Stimulated activated CD4-positive, alpha-beta T cell treated with anti-CD3 and anti-CD28 coated beads, Interleukin-4, amount 100 ng/mL, for 48 hours (primary cell): Measurements from ENCODE around the gene IRF3.

Experiments used
- DNase-seq, 2 donors: peaks; one replicate each; pipeline ENCODE4 v3.0.0-alpha.2; 2020; ENCODE audit warnings: low read depth in 2 of 2

Gene IRF3

DNA sequence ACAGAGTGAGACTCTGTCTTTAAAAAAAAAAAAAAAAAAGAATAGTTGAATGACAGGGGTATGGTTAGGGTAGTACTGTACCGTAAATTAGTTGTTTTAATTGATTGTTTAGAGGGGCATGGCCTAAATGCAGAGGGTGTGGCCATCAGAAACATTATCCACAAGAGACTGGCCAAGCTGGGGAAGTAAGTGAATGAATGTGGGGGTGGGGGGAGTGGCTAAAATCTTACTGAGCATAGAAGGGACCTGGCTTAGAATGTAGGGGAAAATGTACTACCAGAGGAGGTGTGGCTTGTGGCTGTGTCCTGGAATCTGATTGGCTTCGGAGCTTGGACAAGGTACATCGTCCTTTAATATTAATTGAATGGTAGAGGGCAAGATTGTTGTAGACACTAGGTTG lies 3.9 kb upstream of the IRF3 start:
- DNase-seq = no peak

- no peak for DNase-seq
Measured at GRCh38 chr19:49667473-49667872, 1.8 kb upstream of the IRF3 start.

GRCh38 chr19:49666120-49666444 lies 425 bp upstream of the IRF3 start:
- DNase-seq = no peak

DNA sequence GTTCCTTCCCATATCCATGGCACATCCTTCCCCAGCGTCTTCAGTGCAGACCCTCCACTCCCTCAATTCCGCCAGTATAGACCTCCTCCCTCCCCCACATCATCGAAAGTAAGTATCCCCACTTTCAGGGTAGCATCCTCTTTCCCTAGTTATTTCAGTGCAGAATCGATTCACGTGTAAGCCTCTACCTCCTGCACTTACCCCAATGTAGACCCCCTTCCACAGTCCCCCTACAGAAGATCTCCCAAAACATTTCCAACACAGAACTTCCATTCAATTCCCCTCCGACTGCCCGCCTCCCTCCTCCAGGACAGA lies 664 bp downstream of the IRF3 start:
- no peak for DNase-seq

DNA sequence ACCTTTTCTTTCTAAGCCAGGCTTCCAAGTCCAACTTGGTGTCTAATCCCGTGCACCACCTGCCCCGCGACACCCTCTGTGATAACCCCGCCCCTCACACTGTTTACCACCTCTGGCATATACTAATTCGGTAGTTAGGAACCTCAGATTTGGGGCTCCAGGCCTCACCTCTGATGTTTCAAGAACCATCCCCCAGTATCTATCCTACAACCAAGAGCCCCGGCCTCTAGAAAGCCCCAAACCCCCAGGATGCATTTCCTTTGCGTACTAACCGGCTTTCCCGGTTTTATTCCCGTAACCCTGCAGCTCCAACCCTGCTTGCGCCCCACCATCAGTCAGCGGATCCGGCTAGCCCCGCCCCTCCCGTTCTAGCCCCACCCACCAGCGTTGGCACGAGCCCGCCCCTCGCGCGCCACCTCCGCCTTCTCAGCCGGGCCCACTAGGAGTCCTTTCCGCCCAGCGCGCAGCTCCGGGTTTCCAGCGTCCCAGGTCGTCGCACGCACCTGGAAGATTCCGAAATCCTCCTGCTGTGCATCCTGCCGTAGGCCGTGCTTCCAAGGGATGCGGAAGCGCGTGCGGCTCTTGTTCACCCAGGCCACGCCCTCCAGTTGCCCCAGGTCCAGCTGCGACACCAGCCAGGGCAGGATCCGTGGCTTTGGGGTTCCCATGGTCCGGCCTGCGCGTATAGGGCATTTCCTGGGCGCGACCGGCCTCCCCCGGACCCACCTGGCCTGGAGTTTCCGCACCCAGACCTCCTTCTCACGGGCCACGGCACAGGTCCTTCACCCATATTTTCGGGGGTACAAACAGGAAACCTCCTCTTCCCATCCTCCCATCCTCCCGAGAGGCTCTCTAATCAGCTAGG lies 1.3 kb downstream of the IRF3 start:
- peak; percentile 92 to 97 for DNase-seq

DNA sequence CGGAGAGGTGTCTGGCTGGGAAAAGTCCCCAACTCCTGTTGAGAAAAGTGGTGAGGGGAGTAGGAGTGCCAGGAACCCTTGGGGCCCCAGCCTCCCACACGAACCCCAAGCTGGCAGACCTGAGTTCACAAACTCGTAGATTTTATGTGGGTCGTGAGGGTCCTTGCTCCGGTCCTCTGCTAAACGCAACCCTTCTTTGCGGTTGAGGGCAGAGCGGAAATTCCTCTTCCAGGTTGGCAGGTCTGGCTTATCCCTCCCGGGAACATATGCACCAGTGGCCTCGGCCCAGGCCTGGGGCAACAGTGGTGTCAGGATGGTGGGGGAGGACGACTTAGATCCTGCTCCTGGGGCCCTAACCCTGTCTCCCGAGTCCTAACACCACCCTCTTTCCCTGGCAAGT lies 2.4 kb downstream of the IRF3 start:
- no peak for DNase-seq

- DNase-seq = no peak
Measured at GRCh38 chr19:49662011-49662410, 3.6 kb downstream of the IRF3 start.

DNA sequence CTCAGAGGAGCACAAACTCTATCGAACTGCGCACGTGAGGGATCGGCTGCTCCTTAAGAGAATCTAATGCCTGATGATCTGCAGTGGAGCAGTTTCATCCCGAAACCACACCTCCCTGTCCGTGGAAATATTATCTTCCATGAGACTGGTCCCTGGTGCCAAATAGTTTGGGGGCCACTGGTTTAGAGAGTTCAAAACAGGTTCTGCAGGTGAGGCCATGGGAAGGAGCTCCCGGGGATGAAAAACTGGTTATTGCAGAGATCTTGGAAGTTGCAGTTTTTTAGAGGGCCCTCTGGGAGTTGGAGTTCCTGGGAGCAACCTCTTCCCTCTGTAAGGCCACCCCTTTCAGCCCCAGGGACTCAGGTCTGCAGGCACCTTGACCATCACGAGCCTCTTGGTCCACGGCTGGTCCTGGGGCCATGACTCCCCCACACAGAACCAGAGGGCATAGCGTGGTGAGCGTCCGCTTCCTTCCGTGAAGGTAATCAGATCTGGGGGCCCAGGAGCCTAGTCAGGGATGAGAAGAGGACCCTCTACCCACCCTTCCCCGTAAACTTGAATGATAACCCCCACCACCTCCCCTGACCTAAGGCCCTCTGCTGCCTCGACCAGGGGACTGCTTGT lies 5.2 kb downstream of the IRF3 start:
- DNase-seq = no peak

DNA sequence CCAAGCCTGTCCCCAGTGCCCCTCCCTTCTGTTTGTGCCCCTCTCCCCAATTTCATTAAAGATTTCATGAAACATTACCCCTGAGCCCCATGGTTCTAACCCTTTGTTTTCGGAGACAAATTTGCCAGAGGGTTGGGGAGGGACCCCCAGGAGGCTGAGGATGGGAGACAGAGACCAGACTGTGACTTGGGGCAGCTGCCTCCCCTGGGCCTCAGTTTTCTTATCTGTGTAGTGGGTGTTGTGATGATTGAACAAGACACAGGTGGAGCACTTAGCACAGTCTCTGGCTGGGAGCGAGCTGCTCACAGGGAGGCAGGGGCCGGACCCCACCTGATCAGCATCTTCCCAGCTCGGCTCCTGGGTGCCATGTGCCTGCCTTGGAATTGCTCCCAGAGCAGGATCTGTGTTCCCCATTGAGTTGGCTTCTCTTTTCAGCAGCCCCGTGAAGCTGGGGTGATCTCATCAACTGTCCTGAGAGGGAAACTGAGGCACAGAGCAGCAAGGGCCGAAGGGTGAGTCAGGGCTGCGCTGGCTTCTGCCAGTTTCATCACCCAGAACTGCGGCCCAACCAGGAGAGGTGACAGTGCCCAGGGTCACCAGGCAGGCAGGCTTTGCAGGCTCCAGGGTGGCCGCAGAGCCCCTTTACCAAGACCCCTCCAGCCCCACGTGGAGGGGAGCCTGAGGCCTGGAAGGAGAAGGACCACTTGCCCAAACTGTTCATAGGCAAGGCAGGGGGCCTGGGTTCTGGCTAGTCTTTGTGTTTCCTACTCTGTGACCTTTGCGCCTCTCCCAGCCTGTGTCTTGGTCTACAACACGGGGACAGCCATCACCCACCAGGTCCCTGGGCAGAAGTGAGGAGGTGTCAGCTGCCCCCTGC lies 6.9 kb downstream of the IRF3 start:
- DNase-seq = no peak

GRCh38 chr19:49658139-49658517 lies 7.5 kb downstream of the IRF3 start:
- no peak for DNase-seq

DNA sequence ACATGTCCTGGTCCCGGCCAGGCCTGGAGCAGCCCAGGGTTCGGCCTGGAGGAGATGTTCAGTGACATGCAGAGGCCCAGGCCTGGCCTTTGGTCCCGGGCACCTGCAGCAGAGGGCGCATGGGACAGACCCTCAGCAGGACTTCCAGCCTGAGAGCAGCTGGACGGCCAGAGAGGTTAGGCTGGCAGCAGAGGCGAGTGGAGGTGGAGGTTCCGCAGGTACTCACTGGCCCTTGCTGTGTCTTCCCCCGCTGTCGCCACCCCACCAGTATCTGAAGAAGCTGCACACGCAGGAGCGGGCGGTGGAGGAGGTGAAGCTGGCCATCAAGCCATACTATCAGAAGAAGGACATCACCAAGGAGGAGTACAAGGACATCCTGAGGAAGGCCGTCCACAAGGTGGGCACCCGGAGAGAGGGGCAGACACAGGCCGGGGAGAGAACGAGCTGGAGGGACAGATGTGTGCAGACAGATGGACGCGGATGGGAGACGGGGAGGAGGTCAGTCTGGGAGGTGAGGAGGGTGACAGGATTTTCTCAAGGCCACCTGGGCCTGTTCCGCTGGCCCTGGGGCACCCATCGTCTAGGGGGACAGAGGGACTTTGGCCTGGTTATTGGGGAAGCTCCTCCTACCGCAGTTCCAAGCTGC lies 8.0 kb downstream of the IRF3 start:
- no peak for DNase-seq

DNA sequence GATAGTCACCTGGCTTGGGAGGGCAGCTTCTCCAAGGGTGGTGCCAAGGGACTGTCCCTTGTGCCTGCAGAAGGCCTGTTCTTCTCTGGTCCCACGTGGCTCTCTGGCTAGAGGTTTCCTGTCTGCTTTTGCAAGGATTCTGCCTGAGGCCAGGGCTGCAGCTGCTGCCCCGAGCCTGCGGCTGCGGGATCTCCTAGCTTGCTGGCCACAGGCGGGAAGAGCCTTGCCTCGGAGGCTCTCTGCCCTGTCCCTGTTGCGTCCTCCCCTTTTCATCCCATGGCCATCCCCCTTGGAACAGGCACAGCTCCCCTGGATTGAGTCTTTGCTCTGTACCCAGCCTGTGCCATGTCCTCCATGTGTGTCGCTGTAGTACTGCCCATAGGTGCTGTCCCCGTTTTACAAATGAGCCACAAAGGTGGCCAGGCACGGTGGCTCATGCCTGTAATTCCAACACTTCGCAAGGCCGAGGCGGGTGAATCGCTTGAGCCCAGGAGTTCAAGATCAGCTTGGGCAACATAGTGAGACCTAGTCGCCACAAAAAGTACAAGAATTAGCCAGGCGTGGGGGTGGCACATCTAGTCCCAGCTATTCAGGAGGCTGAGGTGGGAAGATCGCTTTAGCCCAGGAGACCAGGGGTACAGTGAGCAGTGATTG lies 9.1 kb downstream of the IRF3 start:
- no peak for DNase-seq

- no peak for DNase-seq
Measured at GRCh38 chr19:49655570-49656455, 9.8 kb downstream of the IRF3 start.

DNA sequence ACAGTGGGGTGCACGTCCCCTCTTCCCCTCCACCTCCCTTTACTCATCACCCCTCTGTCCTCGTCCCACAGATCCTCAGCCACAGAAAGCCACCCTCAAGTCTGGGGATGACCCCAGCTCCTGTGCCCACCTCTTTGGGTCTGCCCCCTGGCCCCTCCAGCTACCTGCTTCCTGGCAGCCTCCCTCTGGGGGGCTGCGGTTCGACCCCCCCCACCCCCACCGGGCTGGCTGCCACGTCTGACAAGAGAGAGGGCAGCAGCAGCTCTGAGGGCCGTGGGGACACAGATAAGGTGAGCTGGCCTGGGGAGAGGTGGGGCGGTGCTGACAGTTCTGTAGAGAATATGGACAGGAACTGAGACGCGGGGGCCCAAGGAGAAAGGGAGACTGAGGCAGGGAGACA lies 11.1 kb downstream of the IRF3 start:
- DNase-seq = no peak

DNA sequence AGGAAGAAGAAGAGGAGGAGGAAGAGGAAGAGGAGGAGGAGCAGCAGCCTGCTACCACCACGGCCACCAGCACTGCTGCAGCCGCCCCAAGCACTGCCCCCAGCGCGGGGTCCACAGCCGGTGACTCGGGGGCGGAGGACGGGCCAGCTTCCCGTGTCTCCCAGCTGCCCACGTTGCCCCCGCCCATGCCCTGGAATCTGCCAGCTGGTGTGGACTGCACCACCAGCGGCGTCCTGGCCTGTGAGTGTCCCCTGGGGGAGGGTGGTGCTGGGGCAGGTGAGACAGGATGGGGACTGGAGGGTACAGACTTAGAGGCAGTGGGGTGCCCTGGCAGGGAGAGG lies 12.2 kb downstream of the IRF3 start:
- DNase-seq = no peak

GRCh38 chr19:49652551-49653465 lies 12.8 kb downstream of the IRF3 start:
- DNase-seq = no peak

GRCh38 chr19:49651820-49652550 lies 13.7 kb downstream of the IRF3 start:
- DNase-seq = no peak

DNA sequence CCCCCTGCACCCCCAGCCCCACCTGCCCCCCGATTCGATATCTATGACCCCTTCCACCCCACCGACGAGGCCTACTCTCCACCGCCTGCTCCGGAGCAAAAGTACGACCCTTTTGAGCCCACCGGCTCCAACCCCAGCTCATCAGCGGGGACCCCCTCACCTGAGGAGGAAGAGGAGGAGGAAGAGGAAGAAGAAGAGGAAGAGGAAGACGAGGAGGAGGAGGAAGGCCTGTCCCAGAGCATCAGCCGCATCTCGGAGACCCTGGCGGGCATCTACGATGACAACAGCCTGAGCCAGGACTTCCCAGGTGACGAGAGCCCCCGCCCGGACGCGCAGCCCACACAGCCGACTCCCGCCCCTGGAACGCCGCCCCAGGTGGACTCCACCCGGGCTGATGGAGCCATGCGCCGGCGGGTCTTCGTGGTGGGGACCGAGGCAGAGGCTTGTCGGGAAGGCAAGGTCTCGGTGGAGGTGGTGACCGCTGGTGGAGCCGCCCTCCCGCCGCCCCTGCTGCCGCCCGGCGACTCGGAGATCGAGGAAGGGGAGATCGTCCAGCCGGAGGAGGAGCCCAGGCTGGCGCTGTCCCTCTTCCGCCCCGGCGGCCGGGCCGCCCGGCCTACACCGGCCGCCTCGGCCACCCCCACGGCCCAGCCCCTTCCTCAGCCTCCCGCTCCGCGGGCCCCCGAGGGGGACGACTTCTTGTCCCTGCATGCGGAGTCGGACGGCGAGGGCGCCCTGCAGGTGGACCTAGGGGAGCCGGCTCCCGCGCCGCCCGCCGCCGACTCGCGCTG lies 14.4 kb downstream of the IRF3 start:
- DNase-seq = no peak
